Activated CD8-positive, alpha-beta T cell treated with anti-CD3 and anti-CD28 coated beads for 36 hours (primary cell): Measurements from ENCODE around the gene SV2B. TPM values are rescaled to one million over a fixed set of nuclear protein-coding genes. Genes with fewer than 3 reads are reported as not detected.

ENCODE experiments used
- ATAC-seq: fragments of 200-7000 bp; cut with Tn5 transposase; one replicate; pipeline ENCODE4 v1.10.0; 2021; ENCODE audit warnings: mild to moderate bottlenecking, moderate library complexity
- CTCF ChIA-PET: fragments of 350-600 bp; sonication (Branson Sonifier 250); formaldehyde crosslinking; loops from one replicate; lab custom pipeline; 2021; ENCODE audit warnings: antibody characterized with exemption; lab: Charles Lee
- POLR2A ChIA-PET: fragments of 350-600 bp; sonication (Branson Sonifier 250); formaldehyde crosslinking; loops from one replicate; lab custom pipeline; 2021; ENCODE audit warnings: antibody characterized with exemption; lab: Charles Lee
- DNase-seq: peaks from one replicate; pipeline ENCODE4 v3.0.0-alpha.2; 2020
- H3K27ac Mint-ChIP-seq: one replicate; pipeline ENCODE4 v1.8.0; 2021; ENCODE audit warnings: mild to moderate bottlenecking, mixed read lengths
- H3K27me3 Mint-ChIP-seq: one replicate; pipeline ENCODE4 v1.8.0; 2021; ENCODE audit warnings: mixed read lengths
- H3K36me3 Mint-ChIP-seq: one replicate; pipeline ENCODE4 v1.8.0; 2021; ENCODE audit warnings: low read depth, mixed read lengths
- H3K4me1 Mint-ChIP-seq: one replicate; pipeline ENCODE4 v1.8.0; 2021; ENCODE audit warnings: low read depth, mixed read lengths
- H3K4me3 Mint-ChIP-seq: one replicate; pipeline ENCODE4 v1.8.0; 2021; ENCODE audit warnings: mild to moderate bottlenecking, moderate library complexity, mixed read lengths
- H3K9me3 Mint-ChIP-seq: one replicate; pipeline ENCODE4 v1.8.0; 2021; ENCODE audit warnings: mixed read lengths
- intact Hi-C: fragments of 100-400 bp; cut with micrococcal nuclease; formaldehyde crosslinking; loops from one replicate; pipeline ENCODE4 v1.10.0; 2022
- total RNA-seq, 2 experiments: library from RNA; stranded (reverse); gene quantifications; one replicate each; pipeline ENCODE4 v1.2.3, GENCODE V29; 2021
- TF ChIP-seq, protein P1 (sequence below): fragments of 200-600 bp; IDR thresholded peaks from one replicate; pipeline ENCODE4 v1.8.0; 2022; ENCODE audit warnings: antibody characterized with exemption, mild to moderate bottlenecking

The SV2B gene
- total RNA-seq, 2 experiments from 2014 or later: not detected

DNA sequence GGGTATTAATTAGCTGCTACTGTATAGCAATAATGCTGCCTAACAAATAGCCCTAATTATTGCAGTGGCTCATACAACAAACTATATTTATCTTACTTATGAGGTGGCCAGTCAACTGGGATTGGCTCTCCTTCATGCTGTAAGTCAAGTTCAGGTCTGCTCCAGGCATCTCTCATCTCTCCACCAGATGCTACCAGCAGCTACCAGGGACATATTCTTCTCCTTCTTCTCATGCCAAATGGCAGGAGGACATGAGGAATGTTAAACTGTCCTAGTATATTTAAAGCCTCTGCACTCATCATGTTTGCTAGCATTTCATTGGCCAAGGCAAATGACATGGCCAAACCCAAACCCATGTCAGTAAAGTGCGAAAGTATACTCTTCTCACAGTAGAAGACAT lies 17.3 kb downstream of the SV2B start:
- Mint-ChIP-seq H3K9me3 (no peaks in the 10 kb centered on the region), H3K4me3 (no peak overlapping the region), H3K36me3 (no peaks in the 10 kb centered on the region), H3K27me3 (peaks cover 24% of the 10 kb centered on the region), H3K27ac (no peak overlapping the region), H3K4me1 (peaks cover 6% of the 10 kb centered on the region)
- no peak for ATAC-seq
- DNase-seq: no peak
- ChIA-PET POLR2A (no interaction called here), CTCF (interaction anchor here (1.2 kb wide), 1 partner anchor 13 kb away, joined by 3 read pairs; no protein-coding TSS in a partner anchor)
- TF ChIP-seq, protein P1, sequence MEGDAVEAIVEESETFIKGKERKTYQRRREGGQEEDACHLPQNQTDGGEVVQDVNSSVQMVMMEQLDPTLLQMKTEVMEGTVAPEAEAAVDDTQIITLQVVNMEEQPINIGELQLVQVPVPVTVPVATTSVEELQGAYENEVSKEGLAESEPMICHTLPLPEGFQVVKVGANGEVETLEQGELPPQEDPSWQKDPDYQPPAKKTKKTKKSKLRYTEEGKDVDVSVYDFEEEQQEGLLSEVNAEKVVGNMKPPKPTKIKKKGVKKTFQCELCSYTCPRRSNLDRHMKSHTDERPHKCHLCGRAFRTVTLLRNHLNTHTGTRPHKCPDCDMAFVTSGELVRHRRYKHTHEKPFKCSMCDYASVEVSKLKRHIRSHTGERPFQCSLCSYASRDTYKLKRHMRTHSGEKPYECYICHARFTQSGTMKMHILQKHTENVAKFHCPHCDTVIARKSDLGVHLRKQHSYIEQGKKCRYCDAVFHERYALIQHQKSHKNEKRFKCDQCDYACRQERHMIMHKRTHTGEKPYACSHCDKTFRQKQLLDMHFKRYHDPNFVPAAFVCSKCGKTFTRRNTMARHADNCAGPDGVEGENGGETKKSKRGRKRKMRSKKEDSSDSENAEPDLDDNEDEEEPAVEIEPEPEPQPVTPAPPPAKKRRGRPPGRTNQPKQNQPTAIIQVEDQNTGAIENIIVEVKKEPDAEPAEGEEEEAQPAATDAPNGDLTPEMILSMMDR: no peak
- intact Hi-C loops: no loop called here

DNA sequence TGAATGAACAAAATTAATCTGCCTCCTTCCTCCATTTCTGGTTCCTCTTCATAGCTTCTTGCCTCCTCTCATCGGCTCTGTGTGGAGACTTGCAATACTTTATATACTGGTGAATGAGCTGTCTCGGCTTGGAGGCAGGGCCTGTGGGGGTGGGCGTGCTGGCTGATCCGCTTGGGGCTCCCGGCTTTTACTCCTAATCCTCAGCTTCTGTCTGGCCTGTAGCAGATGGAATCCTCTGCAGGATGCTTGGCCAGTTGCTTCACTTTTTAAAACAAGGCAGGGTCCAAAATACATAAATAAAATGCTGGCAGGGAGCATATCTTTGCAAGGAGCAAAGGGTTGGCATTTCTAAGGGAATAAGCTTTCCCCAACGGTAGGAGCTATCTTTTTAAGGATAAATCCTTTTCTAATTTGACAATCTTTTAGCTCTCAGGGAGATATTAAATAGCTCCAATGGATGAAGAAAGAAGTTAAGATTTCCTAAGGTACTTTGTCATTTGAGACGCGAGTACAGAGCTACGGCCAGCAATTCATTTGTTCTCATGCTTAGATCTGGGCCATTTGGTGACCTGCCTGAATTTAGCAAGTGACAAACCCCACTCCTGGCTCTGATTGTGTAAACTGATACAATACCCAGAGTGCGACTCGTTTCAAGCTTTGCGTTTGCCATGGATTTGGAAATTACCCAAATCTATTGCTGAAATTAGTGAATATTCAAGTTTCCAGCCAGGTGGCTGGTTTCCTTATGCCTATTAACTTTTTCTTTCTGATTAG lies 18.9 kb downstream of the SV2B start:
- H3K27ac Mint-ChIP-seq: no peak overlapping the region
- intact Hi-C loops: no loop called here
- DNase-seq (no peak), ATAC-seq (no peak)
- ChIA-PET POLR2A (no interaction called here), CTCF (interaction anchor here (0.7 to 1.8 kb wide), 5 partner anchors 8 to 69 kb away, joined by 3 to 5 read pairs (median 3); no protein-coding TSS in a partner anchor)
- no peaks in the 10 kb centered on the region for H3K36me3 Mint-ChIP-seq
- H3K4me3 Mint-ChIP-seq: no peak overlapping the region
- no peaks in the 10 kb centered on the region for H3K9me3 Mint-ChIP-seq
- TF ChIP-seq, protein P1: no peak
- peaks cover 6% of the 10 kb centered on the region for H3K4me1 Mint-ChIP-seq
- H3K27me3 Mint-ChIP-seq: peaks cover 32% of the 10 kb centered on the region

DNA sequence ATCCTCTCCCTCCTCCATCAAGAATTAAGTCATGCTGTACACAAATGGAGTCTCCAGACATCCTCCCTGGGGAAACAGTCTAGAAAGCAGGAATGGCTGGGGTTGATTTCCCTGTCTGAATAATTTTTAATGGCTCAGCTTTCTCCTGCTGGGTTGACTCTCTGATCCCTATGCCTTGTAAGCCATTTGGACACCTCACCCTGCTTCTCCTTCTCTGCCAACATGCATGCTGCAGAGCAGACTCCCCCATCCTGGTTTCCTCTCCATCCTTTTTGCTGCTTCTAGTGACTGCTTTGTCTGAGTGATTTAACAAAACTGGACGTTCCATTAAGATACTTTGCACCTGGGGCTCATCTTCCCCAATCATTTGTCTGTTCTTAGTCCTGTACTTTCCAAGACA lies 22.2 kb downstream of the SV2B start:
- DNase-seq (no peak), ATAC-seq (no peak)
- intact Hi-C loops: no loop called here
- Mint-ChIP-seq H3K4me3 (no peak overlapping the region), H3K36me3 (no peaks in the 10 kb centered on the region), H3K27me3 (peaks cover 26% of the 10 kb centered on the region), H3K9me3 (no peaks in the 10 kb centered on the region), H3K27ac (no peak overlapping the region), H3K4me1 (no peaks in the 10 kb centered on the region)
- TF ChIP-seq, protein P1: no peak
- CTCF ChIA-PET: interaction anchor here (1.3 kb wide), 1 partner anchor 125 kb away, joined by 3 read pairs; no protein-coding TSS in a partner anchor
- POLR2A ChIA-PET: no interaction called here

DNA sequence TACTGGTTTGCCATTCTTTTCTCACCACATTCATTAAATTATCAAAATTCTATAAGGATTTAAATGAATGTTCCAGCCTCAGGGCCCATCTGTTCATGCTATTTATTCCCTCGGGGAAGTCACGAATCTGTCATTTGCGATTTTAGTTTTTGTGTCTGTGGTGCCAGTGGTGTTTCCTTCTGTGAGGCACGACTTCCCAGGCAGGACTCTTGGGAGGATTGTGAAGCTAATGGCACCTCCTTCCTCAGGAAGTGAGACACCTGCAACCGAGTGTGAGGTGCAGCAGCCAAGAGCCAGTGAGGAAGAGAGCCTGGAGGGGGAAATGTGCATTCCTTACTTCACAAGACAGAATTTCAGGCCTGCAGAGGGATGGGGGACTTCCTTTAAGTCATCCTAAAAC lies 24.1 kb downstream of the SV2B start:
- no peaks in the 10 kb centered on the region for H3K36me3 Mint-ChIP-seq
- no peaks in the 10 kb centered on the region for H3K4me1 Mint-ChIP-seq
- ATAC-seq: no peak
- intact Hi-C loops: no loop called here
- ChIA-PET POLR2A (no interaction called here), CTCF (no interaction called here)
- peaks cover 27% of the 10 kb centered on the region for H3K27me3 Mint-ChIP-seq
- no peak overlapping the region for H3K4me3 Mint-ChIP-seq
- no peaks in the 10 kb centered on the region for H3K9me3 Mint-ChIP-seq
- no peak overlapping the region for H3K27ac Mint-ChIP-seq
- TF ChIP-seq, protein P1: no peak
- DNase-seq: no peak

DNA sequence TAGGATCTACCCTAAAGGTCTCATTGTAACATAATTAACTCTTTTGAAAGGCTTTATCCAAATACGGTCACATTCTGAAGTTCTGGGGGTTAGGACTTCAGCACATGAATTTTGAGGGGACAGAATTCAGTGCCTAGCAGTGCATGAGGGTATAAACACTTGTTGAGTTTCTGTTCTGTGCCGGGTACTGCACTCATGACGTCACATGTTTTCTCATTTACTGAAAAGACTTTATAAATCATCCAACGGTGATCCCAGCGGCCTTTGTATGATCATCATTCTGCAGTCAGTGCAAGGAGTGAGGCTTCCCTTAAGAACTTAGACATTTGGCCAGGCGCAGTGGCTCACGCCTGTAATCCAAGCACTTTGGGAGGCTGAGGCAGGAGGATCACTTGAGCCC lies 25.1 kb downstream of the SV2B start:
- peaks cover 27% of the 10 kb centered on the region for H3K27me3 Mint-ChIP-seq
- CTCF ChIA-PET: no interaction called here
- H3K9me3 Mint-ChIP-seq: no peaks in the 10 kb centered on the region
- ATAC-seq (no peak), DNase-seq (no peak)
- POLR2A ChIA-PET: no interaction called here
- H3K27ac Mint-ChIP-seq: no peak overlapping the region
- intact Hi-C loops: no loop called here
- no peaks in the 10 kb centered on the region for H3K36me3 Mint-ChIP-seq
- TF ChIP-seq, protein P1: no peak
- no peaks in the 10 kb centered on the region for H3K4me1 Mint-ChIP-seq
- H3K4me3 Mint-ChIP-seq: no peak overlapping the region
